Activated T-helper 1 cell treated with anti-CD3 and anti-CD28 coated beads, Interleukin-12 subunit alpha, Interleukin-12 subunit beta, Interleukin-2, Interleukin-4 antibody, amounts not matched to agents 30 ng/mL and 10 ng/mL and 1 ng/mL, durations not matched to agents 14 hours and 24 hours and 36 hours (primary cell): ENCODE results near the gene IL12A. TPM values are rescaled to one million over a fixed set of nuclear protein-coding genes. Genes with fewer than 3 reads are reported as not detected.

Source experiments
- DNase-seq: peaks from one replicate; pipeline ENCODE4 v3.0.0; 2021; ENCODE audit warnings: low spot score
- H3K27ac Mint-ChIP-seq: one replicate; pipeline ENCODE4 v1.8.0; 2021; ENCODE audit warnings: mild to moderate bottlenecking, mixed read lengths
- H3K27me3 Mint-ChIP-seq: one replicate; pipeline ENCODE4 v1.8.0; 2022; ENCODE audit warnings: mild to moderate bottlenecking, moderate library complexity, mixed read lengths; ENCODE audit not compliant: insufficient read depth
- H3K36me3 Mint-ChIP-seq: one replicate; pipeline ENCODE4 v1.8.0; 2021; ENCODE audit warnings: low read depth, mixed read lengths
- H3K4me1 Mint-ChIP-seq: one replicate; pipeline ENCODE4 v1.8.0; 2021; ENCODE audit warnings: low read depth, mixed read lengths
- H3K4me3 Mint-ChIP-seq: one replicate; pipeline ENCODE4 v1.8.0; 2021; ENCODE audit warnings: mild to moderate bottlenecking, moderate library complexity, mixed read lengths
- H3K9me3 Mint-ChIP-seq: one replicate; pipeline ENCODE4 v1.8.0; 2021; ENCODE audit warnings: mixed read lengths
- intact Hi-C: fragments of 100-400 bp; cut with micrococcal nuclease; formaldehyde crosslinking; loops from one replicate; pipeline ENCODE4 v1.15.1; 2024
- total RNA-seq: library from RNA; stranded (reverse); gene quantifications from 2 replicates; pipeline ENCODE4 v1.2.3, GENCODE V29; 2022

Gene IL12A
- total RNA-seq: 0.34 and 0.37 TPM in 2 replicates

- Mint-ChIP-seq H3K4me3 (peak within 1 kb of the TSS; percentile 81), H3K27me3 (peaks cover 24% of the 10 kb centered on the region), H3K27ac (peak within 1 kb of the TSS; percentile 27), H3K9me3 (no peaks in the 10 kb centered on the region), H3K4me1 (peaks cover 24% of the 10 kb centered on the region), H3K36me3 (peaks cover 7% of the 10 kb centered on the region)
- intact Hi-C loops: loop anchor here (1.0 to 10.0 kb wide), 12 partner anchors 18 to 1236 kb away; partner anchors contain the start of genes C3orf80, IFT80, NMD3 and SMC4
- peak; percentile 76 for DNase-seq
These were observed at the start of gene IL12A for GRCh38 chr3:159988617-159989271. TSS of gene IL12A (plus strand) at chr3:159988835.

- no peak overlapping the region for H3K4me3 Mint-ChIP-seq
- no peaks in the 10 kb centered on the region for H3K36me3 Mint-ChIP-seq
- H3K9me3 Mint-ChIP-seq: no peaks in the 10 kb centered on the region
- no peak overlapping the region for H3K27ac Mint-ChIP-seq
- H3K4me1 Mint-ChIP-seq: peaks cover 5% of the 10 kb centered on the region
- intact Hi-C loops: no loop called here
- DNase-seq: no peak
- H3K27me3 Mint-ChIP-seq: peaks cover 11% of the 10 kb centered on the region
These were observed 47.3 kb upstream of the IL12A start for GRCh38 chr3:159941038-159942000.

- Mint-ChIP-seq H3K27me3 (peaks cover 9% of the 10 kb centered on the region), H3K9me3 (no peaks in the 10 kb centered on the region), H3K4me1 (peaks cover 5% of the 10 kb centered on the region), H3K27ac (no peak overlapping the region), H3K36me3 (no peaks in the 10 kb centered on the region), H3K4me3 (no peak overlapping the region)
- intact Hi-C loops: no loop called here
- no peak for DNase-seq
These were observed 43.9 kb upstream of the IL12A start for GRCh38 chr3:159944781-159945180.

GRCh38 chr3:159945930-159946329, 42.7 kb upstream of the IL12A start:
- no peaks in the 10 kb centered on the region for H3K9me3 Mint-ChIP-seq
- intact Hi-C loops: no loop called here
- no peaks in the 10 kb centered on the region for H3K36me3 Mint-ChIP-seq
- peaks cover 5% of the 10 kb centered on the region for H3K4me1 Mint-ChIP-seq
- H3K27me3 Mint-ChIP-seq: peaks cover 9% of the 10 kb centered on the region
- DNase-seq: no peak
- H3K4me3 Mint-ChIP-seq: no peak overlapping the region
- no peak overlapping the region for H3K27ac Mint-ChIP-seq

- H3K9me3 Mint-ChIP-seq: no peaks in the 10 kb centered on the region
- peaks cover 18% of the 10 kb centered on the region for H3K27me3 Mint-ChIP-seq
- no peaks in the 10 kb centered on the region for H3K36me3 Mint-ChIP-seq
- DNase-seq: no peak
- H3K4me3 Mint-ChIP-seq: no peak overlapping the region
- H3K27ac Mint-ChIP-seq: no peak overlapping the region
- intact Hi-C loops: no loop called here
- no peaks in the 10 kb centered on the region for H3K4me1 Mint-ChIP-seq
These were observed 41.4 kb upstream of the IL12A start for GRCh38 chr3:159947220-159947619.

- intact Hi-C loops: no loop called here
- Mint-ChIP-seq H3K9me3 (no peaks in the 10 kb centered on the region), H3K4me1 (no peaks in the 10 kb centered on the region), H3K4me3 (no peak overlapping the region), H3K36me3 (no peaks in the 10 kb centered on the region), H3K27ac (no peak overlapping the region), H3K27me3 (peaks cover 23% of the 10 kb centered on the region)
- DNase-seq: no peak
These were observed 40.0 kb upstream of the IL12A start for GRCh38 chr3:159948429-159949144.

- intact Hi-C loops: no loop called here
- Mint-ChIP-seq H3K9me3 (no peaks in the 10 kb centered on the region), H3K27me3 (peaks cover 26% of the 10 kb centered on the region), H3K4me3 (no peak overlapping the region), H3K4me1 (no peaks in the 10 kb centered on the region), H3K27ac (no peak overlapping the region), H3K36me3 (no peaks in the 10 kb centered on the region)
- no peak for DNase-seq
These were observed 38.3 kb upstream of the IL12A start for GRCh38 chr3:159950156-159950898.

- Mint-ChIP-seq H3K4me3 (no peak overlapping the region), H3K27ac (no peak overlapping the region), H3K4me1 (no peaks in the 10 kb centered on the region), H3K9me3 (no peaks in the 10 kb centered on the region), H3K27me3 (peaks cover 26% of the 10 kb centered on the region), H3K36me3 (no peaks in the 10 kb centered on the region)
- intact Hi-C loops: no loop called here
- no peak for DNase-seq
These were observed 37.1 kb upstream of the IL12A start for GRCh38 chr3:159951540-159951939.

GRCh38 chr3:159953325-159954085, 35.1 kb upstream of the IL12A start:
- Mint-ChIP-seq H3K9me3 (no peaks in the 10 kb centered on the region), H3K4me3 (no peak overlapping the region), H3K4me1 (no peaks in the 10 kb centered on the region), H3K27me3 (peaks cover 38% of the 10 kb centered on the region), H3K36me3 (no peaks in the 10 kb centered on the region), H3K27ac (no peak overlapping the region)
- DNase-seq: no peak
- intact Hi-C loops: no loop called here

GRCh38 chr3:159960188-159961148, 28.2 kb upstream of the IL12A start:
- Mint-ChIP-seq H3K36me3 (no peaks in the 10 kb centered on the region), H3K9me3 (no peaks in the 10 kb centered on the region), H3K4me1 (no peaks in the 10 kb centered on the region), H3K27me3 (peaks cover 22% of the 10 kb centered on the region), H3K27ac (no peak overlapping the region), H3K4me3 (no peak overlapping the region)
- no peak for DNase-seq
- intact Hi-C loops: no loop called here
